SK-N-SH treated with all-trans-retinoic acid at 6 μM for 48 hours (cell line): ENCODE data around the gene ATP11C.

Source experiments
- ARNTL ChIP-seq: fragments of 450-650 bp; formaldehyde crosslinking; IDR thresholded peaks from 2 replicates; pipeline ENCODE4 v1.5.0; 2020; ENCODE audit warnings: low read depth, mild to moderate bottlenecking, moderate library complexity, borderline replicate concordance
- CSDC2 ChIP-seq: fragments of 250-450 bp; sonication (Bioruptor Pico); IDR thresholded peaks from 2 replicates; pipeline ENCODE4 v1.5.0; 2020; ENCODE audit warnings: mild to moderate bottlenecking, moderate library complexity
- ESRRG ChIP-seq: fragments of 250-450 bp; sonication (Bioruptor Pico); IDR thresholded peaks from 2 replicates; pipeline ENCODE4 v1.6.1; 2021; ENCODE audit warnings: mild to moderate bottlenecking
- GLIS3 ChIP-seq: fragments of 250-450 bp; sonication (Bioruptor Pico); IDR thresholded peaks from 2 replicates; pipeline ENCODE4 v1.5.0; 2020; ENCODE audit warnings: mild to moderate bottlenecking, moderate library complexity
- OSR1 ChIP-seq: fragments of 250-450 bp; sonication (Bioruptor Pico); IDR thresholded peaks from 2 replicates; pipeline ENCODE4 v1.8.0; 2022; ENCODE audit warnings: moderate library complexity, mild to moderate bottlenecking, inconsistent platforms
- PPARA ChIP-seq: fragments of 250-450 bp; sonication (Bioruptor Pico); IDR thresholded peaks from 2 replicates; pipeline ENCODE4 v1.5.0; 2020; ENCODE audit warnings: mild to moderate bottlenecking, borderline replicate concordance
- RARB ChIP-seq: fragments of 250-450 bp; sonication (Bioruptor Pico); IDR thresholded peaks from 2 replicates; pipeline ENCODE4 v1.8.0; 2021; ENCODE audit warnings: mild to moderate bottlenecking, moderate library complexity
- ZNF70 ChIP-seq: fragments of 450-650 bp; formaldehyde crosslinking; IDR thresholded peaks from 2 replicates; pipeline ENCODE4 v1.5.0; 2020; ENCODE audit warnings: mild to moderate bottlenecking, moderate library complexity
- TF ChIP-seq, protein P1 (sequence below): fragments of 250-450 bp; sonication (Bioruptor Pico); IDR thresholded peaks from 2 replicates; pipeline ENCODE4 v1.8.0; 2020; ENCODE audit warnings: mild to moderate bottlenecking, moderate library complexity, borderline replicate concordance
- TF ChIP-seq, protein P2 (sequence below): fragments of 250-450 bp; sonication (Bioruptor Pico); IDR thresholded peaks from 2 replicates; pipeline ENCODE4 v1.8.0; 2021; ENCODE audit warnings: low read depth, mild to moderate bottlenecking, moderate library complexity, borderline replicate concordance
- TF ChIP-seq, protein P3 (sequence below): fragments of 250-450 bp; sonication (Bioruptor Pico); IDR thresholded peaks from 2 replicates; pipeline ENCODE4 v1.5.0; 2020; ENCODE audit warnings: mild to moderate bottlenecking, moderate library complexity
- TF ChIP-seq, protein P4 (sequence below): fragments of 250-450 bp; sonication (Bioruptor Pico); IDR thresholded peaks from 2 replicates; pipeline ENCODE4 v1.5.1; 2020; ENCODE audit warnings: low read depth, mild to moderate bottlenecking, moderate library complexity

DNA sequence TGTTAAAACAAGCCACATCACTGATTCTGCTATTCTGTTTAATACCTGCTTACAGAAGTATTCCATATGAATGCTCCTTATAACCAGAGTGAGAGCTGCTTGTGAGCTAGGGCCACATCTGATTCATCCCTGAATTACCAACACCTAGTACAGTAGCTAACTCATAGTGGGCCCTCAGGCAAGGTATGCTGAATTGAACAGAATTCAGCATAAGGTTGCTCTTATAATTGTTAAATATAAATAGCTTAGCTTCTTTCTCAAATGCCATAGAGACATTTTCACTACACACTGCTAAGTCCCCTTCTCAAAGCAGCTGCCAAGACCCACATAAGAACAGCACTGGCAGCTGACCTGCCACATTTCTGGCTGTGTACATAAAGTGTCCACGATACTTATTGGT lies 197.9 kb downstream of the ATP11C start:
- no peak for TF ChIP-seq ARNTL (CRISPR knock-in tag)
- TF ChIP-seq, protein P1, sequence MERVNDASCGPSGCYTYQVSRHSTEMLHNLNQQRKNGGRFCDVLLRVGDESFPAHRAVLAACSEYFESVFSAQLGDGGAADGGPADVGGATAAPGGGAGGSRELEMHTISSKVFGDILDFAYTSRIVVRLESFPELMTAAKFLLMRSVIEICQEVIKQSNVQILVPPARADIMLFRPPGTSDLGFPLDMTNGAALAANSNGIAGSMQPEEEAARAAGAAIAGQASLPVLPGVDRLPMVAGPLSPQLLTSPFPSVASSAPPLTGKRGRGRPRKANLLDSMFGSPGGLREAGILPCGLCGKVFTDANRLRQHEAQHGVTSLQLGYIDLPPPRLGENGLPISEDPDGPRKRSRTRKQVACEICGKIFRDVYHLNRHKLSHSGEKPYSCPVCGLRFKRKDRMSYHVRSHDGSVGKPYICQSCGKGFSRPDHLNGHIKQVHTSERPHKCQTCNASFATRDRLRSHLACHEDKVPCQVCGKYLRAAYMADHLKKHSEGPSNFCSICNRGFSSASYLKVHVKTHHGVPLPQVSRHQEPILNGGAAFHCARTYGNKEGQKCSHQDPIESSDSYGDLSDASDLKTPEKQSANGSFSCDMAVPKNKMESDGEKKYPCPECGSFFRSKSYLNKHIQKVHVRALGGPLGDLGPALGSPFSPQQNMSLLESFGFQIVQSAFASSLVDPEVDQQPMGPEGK (CRISPR knock-in tag): no peak
- TF ChIP-seq OSR1 (CRISPR knock-in tag): no peak
- no peak for TF ChIP-seq ESRRG (CRISPR knock-in tag)
- TF ChIP-seq, protein P2, sequence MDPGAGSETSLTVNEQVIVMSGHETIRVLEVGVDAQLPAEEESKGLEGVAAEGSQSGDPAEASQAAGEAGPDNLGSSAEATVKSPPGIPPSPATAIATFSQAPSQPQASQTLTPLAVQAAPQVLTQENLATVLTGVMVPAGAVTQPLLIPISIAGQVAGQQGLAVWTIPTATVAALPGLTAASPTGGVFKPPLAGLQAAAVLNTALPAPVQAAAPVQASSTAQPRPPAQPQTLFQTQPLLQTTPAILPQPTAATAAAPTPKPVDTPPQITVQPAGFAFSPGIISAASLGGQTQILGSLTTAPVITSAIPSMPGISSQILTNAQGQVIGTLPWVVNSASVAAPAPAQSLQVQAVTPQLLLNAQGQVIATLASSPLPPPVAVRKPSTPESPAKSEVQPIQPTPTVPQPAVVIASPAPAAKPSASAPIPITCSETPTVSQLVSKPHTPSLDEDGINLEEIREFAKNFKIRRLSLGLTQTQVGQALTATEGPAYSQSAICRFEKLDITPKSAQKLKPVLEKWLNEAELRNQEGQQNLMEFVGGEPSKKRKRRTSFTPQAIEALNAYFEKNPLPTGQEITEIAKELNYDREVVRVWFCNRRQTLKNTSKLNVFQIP (CRISPR knock-in tag): no peak
- no peak for TF ChIP-seq PPARA (CRISPR knock-in tag)
- TF ChIP-seq ZNF70 (CRISPR knock-in tag): no peak
- TF ChIP-seq GLIS3: no peak
- TF ChIP-seq, protein P3, sequence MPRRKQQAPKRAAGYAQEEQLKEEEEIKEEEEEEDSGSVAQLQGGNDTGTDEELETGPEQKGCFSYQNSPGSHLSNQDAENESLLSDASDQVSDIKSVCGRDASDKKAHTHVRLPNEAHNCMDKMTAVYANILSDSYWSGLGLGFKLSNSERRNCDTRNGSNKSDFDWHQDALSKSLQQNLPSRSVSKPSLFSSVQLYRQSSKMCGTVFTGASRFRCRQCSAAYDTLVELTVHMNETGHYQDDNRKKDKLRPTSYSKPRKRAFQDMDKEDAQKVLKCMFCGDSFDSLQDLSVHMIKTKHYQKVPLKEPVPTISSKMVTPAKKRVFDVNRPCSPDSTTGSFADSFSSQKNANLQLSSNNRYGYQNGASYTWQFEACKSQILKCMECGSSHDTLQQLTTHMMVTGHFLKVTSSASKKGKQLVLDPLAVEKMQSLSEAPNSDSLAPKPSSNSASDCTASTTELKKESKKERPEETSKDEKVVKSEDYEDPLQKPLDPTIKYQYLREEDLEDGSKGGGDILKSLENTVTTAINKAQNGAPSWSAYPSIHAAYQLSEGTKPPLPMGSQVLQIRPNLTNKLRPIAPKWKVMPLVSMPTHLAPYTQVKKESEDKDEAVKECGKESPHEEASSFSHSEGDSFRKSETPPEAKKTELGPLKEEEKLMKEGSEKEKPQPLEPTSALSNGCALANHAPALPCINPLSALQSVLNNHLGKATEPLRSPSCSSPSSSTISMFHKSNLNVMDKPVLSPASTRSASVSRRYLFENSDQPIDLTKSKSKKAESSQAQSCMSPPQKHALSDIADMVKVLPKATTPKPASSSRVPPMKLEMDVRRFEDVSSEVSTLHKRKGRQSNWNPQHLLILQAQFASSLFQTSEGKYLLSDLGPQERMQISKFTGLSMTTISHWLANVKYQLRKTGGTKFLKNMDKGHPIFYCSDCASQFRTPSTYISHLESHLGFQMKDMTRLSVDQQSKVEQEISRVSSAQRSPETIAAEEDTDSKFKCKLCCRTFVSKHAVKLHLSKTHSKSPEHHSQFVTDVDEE (CRISPR knock-in tag): no peak
- TF ChIP-seq CSDC2: no peak
- no peak for TF ChIP-seq RARB (CRISPR knock-in tag)
- TF ChIP-seq, protein P4, sequence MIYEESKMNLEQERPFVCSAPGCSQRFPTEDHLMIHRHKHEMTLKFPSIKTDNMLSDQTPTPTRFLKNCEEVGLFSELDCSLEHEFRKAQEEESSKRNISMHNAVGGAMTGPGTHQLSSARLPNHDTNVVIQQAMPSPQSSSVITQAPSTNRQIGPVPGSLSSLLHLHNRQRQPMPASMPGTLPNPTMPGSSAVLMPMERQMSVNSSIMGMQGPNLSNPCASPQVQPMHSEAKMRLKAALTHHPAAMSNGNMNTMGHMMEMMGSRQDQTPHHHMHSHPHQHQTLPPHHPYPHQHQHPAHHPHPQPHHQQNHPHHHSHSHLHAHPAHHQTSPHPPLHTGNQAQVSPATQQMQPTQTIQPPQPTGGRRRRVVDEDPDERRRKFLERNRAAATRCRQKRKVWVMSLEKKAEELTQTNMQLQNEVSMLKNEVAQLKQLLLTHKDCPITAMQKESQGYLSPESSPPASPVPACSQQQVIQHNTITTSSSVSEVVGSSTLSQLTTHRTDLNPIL (CRISPR knock-in tag): no peak
